DOHH2 (cell line): Measurements from ENCODE around the gene GART.

Experiments used
- H3F3A ChIP-seq: fragments of 200-600 bp; sonication (generic), shearing (Covaris generic); 2 replicates; pipeline ENCODE4 v1.6.0; 2016; ENCODE audit warnings: antibody characterized with exemption, mild to moderate bottlenecking; ENCODE audit not compliant: control insufficient read depth, insufficient read depth
- H3K27ac ChIP-seq: fragments of 200-600 bp; sonication (generic); 2 replicates; pipeline ENCODE4 v1.5.1; 2014; ENCODE audit warnings: low read depth, mild to moderate bottlenecking, low read length, moderate library complexity
- H3K27me3 ChIP-seq: fragments of 200-600 bp; sonication (generic); 2 replicates; pipeline ENCODE4 v1.6.1; 2014; ENCODE audit warnings: mild to moderate bottlenecking, low read length, mixed read lengths; ENCODE audit not compliant: control insufficient read depth
- H3K36me3 ChIP-seq: fragments of 200-600 bp; sonication (generic); 2 replicates; pipeline ENCODE4 v1.6.1; 2014; ENCODE audit warnings: mild to moderate bottlenecking, low read length, moderate library complexity, mixed read lengths; ENCODE audit not compliant: control insufficient read depth
- H3K4me1 ChIP-seq: fragments of 200-600 bp; sonication (generic); 2 replicates; pipeline ENCODE4 v1.6.1; 2014; ENCODE audit warnings: mild to moderate bottlenecking, low read length, mixed read lengths; ENCODE audit not compliant: control insufficient read depth
- H3K4me2 ChIP-seq: fragments of 200-600 bp; sonication (generic); 2 replicates; pipeline ENCODE4 v1.6.0; 2014; ENCODE audit warnings: mild to moderate bottlenecking, low read length, moderate library complexity
- H3K4me3 ChIP-seq: fragments of 200-600 bp; sonication (generic); 2 replicates; pipeline ENCODE4 v1.5.1; 2014; ENCODE audit warnings: mild to moderate bottlenecking, low read length, mixed read lengths
- H3K79me2 ChIP-seq: fragments of 200-600 bp; sonication (generic); 2 replicates; pipeline ENCODE4 v1.6.1; 2014; ENCODE audit warnings: mild to moderate bottlenecking, low read length, mixed read lengths; ENCODE audit not compliant: control insufficient read depth
- H3K9me2 ChIP-seq: fragments of 200-600 bp; sonication (generic); replicated peaks from 2 replicates; pipeline ENCODE4 v1.6.1; 2014; ENCODE audit warnings: mild to moderate bottlenecking, low read length, mixed read lengths; ENCODE audit not compliant: control insufficient read depth
- H3K9me3 ChIP-seq: fragments of 200-600 bp; sonication (generic); 2 replicates; pipeline ENCODE4 v1.6.1; 2014; ENCODE audit warnings: antibody characterized with exemption, low read length, mixed read lengths; ENCODE audit not compliant: control insufficient read depth, insufficient read depth
- H4K20me1 ChIP-seq: fragments of 200-600 bp; sonication (generic); 2 replicates; pipeline ENCODE4 v1.6.0; 2014; ENCODE audit warnings: low read depth, mild to moderate bottlenecking, antibody characterized with exemption, low read length, moderate library complexity; ENCODE audit not compliant: control insufficient read depth, insufficient read depth
- EZH2phosphoT487 ChIP-seq: fragments of 200-600 bp; sonication (generic); IDR thresholded peaks from 2 replicates; pipeline ENCODE4 v1.6.1; 2017; ENCODE audit warnings: borderline replicate concordance, mild to moderate bottlenecking, antibody characterized with exemption, low read length, moderate library complexity, mixed read lengths
- TF ChIP-seq, protein P1 (sequence below): fragments of 200-600 bp; sonication (generic); IDR thresholded peaks from one replicate; pipeline ENCODE4 v1.5.1; 2014; ENCODE audit warnings: antibody characterized with exemption, mild to moderate bottlenecking, low read depth, low read length; ENCODE audit not compliant: poor library complexity, severe bottlenecking

Gene GART

DNA sequence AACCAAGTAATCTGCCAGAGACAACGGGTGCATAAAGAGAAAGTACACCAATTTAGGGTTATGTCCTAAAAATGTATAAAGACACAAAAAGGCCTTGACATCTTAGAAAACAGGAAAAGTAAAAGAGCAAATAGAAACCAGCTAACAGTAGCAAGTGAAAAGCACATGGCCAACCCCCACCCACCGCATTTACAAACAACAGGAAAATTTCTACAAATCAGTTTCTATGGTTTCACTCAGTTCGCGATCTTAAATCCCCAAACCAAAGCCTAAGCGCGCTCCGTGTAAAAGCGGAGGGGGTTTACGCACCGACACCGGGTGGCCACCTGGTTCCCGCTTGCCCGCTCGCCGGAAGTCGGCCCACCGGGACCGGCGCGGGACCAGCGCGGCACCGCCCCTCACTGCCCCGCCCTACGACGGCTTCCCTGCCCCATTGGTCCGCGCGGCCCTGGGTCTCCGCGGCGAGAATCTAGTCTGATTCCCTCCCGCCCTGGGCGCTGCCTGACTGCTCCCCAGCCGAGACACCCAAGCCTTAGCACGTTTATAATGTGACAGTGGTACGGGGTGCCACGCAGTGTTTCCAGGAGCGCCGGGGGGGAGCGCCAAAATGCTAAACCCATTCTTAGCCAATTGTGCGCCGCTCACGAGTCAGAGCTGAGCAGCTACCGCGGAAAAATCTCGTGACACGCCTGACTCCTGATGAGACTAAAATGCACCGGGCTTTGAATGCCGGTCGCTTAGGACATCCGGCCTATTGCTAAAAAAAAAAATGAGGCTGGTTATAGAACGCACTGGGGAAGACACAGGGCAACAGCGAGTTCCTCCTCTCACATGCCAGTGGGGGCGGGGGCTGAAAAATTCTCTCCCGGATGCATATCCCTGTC lies at the start of gene GART:
Gene GART, minus strand, starts transcription at position 362 of the 884 bp plus-strand sequence. CDS start 2,802 bp downstream, outside the sequence.
- TF ChIP-seq, protein P1, sequence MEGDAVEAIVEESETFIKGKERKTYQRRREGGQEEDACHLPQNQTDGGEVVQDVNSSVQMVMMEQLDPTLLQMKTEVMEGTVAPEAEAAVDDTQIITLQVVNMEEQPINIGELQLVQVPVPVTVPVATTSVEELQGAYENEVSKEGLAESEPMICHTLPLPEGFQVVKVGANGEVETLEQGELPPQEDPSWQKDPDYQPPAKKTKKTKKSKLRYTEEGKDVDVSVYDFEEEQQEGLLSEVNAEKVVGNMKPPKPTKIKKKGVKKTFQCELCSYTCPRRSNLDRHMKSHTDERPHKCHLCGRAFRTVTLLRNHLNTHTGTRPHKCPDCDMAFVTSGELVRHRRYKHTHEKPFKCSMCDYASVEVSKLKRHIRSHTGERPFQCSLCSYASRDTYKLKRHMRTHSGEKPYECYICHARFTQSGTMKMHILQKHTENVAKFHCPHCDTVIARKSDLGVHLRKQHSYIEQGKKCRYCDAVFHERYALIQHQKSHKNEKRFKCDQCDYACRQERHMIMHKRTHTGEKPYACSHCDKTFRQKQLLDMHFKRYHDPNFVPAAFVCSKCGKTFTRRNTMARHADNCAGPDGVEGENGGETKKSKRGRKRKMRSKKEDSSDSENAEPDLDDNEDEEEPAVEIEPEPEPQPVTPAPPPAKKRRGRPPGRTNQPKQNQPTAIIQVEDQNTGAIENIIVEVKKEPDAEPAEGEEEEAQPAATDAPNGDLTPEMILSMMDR: no peak
- H3K4me3 ChIP-seq: peak within 1 kb of the TSS; percentile 96
- peak within 1 kb of the TSS; percentile 96 for H3K4me2 ChIP-seq
- no peaks in the 10 kb centered on the region for H3K9me2 ChIP-seq
- H4K20me1 ChIP-seq: peaks cover 23% of the 10 kb centered on the region
- no peaks in the 10 kb centered on the region for H3K27me3 ChIP-seq
- H3K79me2 ChIP-seq: peaks cover 98% of the 10 kb centered on the region
- H3K4me1 ChIP-seq: peaks cover 28% of the 10 kb centered on the region
- H3F3A ChIP-seq: peaks cover 14% of the 10 kb centered on the region; the same call in 1 of the 2 replicates
- H3K9me3 ChIP-seq: no peaks in the 10 kb centered on the region
- peaks cover 89% of the 10 kb centered on the region for H3K36me3 ChIP-seq
- H3K27ac ChIP-seq: peak within 1 kb of the TSS; percentile 97

DNA sequence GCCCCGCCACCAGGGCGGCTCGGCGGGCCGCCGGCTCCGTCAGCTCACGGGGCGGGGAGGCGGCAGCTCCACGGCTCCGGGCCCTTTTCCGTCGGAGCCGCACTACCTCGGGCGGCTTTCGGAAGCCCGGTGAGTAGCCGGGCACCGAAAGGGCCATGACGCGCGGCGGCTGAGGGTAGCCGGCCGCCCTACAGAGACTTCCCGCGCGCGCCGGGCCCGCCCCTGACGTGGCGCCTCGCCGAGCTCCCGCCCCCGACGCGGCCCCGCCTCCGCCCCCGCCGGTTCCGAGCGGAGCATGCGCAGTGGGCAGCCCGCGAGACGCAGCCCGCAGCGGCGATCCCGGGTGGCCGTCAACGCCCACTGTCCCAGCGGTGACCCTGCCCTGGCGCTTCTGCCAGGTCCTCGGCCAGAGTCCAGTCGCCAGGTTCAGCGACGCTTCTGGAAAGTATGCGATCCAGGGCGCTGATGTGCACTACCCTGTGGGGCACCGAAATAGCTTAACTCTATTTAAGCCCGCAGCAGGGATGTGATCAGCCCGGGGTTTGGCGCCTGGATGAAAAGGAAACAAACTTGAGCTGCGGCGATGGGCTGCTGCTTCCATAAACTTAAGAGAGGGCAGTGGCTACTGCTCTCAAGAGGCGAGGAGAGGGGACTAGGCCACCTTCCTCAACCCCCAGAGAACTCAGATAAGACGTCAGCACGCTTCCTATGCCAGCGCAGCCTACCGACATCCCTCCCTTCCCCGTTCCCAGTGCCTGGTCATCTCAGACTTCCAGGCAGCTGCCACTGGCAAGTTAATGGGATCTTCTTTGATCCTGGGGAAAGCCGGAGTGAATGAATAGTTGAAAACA lies 46.8 kb upstream of the GART start, which contains the start of gene DONSON:
Gene DONSON, minus strand, starts transcription at position 200 of the 851 bp plus-strand sequence. Its CDS starts 43 bp downstream, at position 157.
- no peaks in the 10 kb centered on the region for H3K9me2 ChIP-seq
- H3K27me3 ChIP-seq: no peaks in the 10 kb centered on the region
- H3K4me1 ChIP-seq: peaks cover 22% of the 10 kb centered on the region
- H3K27ac ChIP-seq: peak within 1 kb of the TSS; percentile 39
- peaks cover 11% of the 10 kb centered on the region; the same call in 1 of the 2 replicates for H3F3A ChIP-seq
- peak within 1 kb of the TSS; percentile 94 for H3K4me2 ChIP-seq
- no peaks in the 10 kb centered on the region for H4K20me1 ChIP-seq
- peaks cover 33% of the 10 kb centered on the region for H3K79me2 ChIP-seq
- H3K4me3 ChIP-seq: peak within 1 kb of the TSS; percentile 94
- peaks cover 30% of the 10 kb centered on the region for H3K36me3 ChIP-seq
- H3K9me3 ChIP-seq: no peaks in the 10 kb centered on the region
- no peak for TF ChIP-seq EZH2phosphoT487
- TF ChIP-seq, protein P1: no peak

DNA sequence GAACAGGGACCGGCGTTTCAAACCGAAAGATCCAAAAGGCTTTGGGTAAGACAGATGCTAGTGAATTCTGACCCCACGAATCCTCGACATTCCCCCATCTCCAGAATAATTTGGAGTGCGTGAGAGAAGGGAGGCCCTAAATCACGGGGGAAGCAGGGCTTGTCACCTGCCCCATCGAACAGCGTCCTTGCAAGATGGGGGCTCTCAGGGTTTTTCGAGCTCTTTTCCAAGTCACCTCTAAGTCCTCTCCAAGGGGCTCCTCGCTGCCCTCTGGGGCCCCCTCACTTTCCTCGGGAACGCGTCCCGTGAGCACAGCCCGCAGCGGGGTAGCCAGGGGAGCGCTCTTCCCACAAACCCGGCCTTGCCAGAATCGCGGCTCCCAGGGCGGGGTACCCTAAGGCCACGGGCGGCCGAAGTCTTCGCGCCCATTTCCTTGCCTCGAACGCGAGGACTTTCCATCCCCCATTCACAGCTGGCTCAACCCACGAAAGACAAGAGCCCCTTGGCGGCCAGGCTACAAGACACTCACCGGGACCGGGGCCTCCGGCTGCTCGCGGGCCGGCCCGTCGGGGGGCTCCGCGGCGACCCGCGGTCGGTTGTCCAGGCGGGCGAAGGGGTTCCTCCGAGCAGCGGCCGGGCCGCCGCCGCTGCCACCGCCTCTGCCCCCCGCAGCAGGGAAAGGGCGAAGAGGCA lies 46.0 kb upstream of the GART start:
- no peaks in the 10 kb centered on the region for H3K9me2 ChIP-seq
- peaks cover 22% of the 10 kb centered on the region for H3K4me1 ChIP-seq
- peaks cover 12% of the 10 kb centered on the region for H3F3A ChIP-seq
- no peaks in the 10 kb centered on the region for H3K27me3 ChIP-seq
- H4K20me1 ChIP-seq: no peaks in the 10 kb centered on the region
- peaks cover 37% of the 10 kb centered on the region for H3K36me3 ChIP-seq
- H3K79me2 ChIP-seq: peaks cover 33% of the 10 kb centered on the region
- TF ChIP-seq, protein P1: no peak
- no peak for TF ChIP-seq EZH2phosphoT487
- peak overlapping the region; percentile 39 for H3K27ac ChIP-seq
- peak overlapping the region; percentile 94 for H3K4me3 ChIP-seq
- H3K9me3 ChIP-seq: no peaks in the 10 kb centered on the region
- peak overlapping the region; percentile 94 for H3K4me2 ChIP-seq
